Measurements from ENCODE around the gene PSD4.

Gene PSD4

DNA sequence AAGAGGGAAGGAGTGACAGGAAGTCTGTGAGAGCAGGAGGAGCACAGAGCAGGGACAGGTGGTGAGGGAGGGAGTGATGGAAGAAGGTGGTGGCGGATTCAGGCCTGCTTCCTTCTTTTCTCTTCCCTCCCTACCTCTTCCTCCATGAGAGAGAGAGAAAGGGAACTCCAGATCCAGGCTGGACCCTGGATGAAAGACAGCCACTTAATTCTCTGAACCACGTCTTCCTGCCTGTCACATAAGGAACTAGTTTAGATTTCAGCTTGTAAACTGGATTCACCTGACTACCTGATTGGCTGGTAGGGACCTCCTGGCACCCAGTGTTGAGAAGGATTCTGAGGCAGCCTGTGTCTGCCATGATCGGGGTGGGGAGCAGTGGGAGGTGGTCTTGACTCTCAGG, 56.0 kb downstream of the PSD4 start:
- no peak overlapping the region for H3K4me3 ChIP-seq (ENCODE audit: insufficient read depth in 1 of 2, low read depth in 1 of 2, low read length in 2 of 2)
- DNase-seq, result no peak
- H3K9ac ChIP-seq (ENCODE audit: low read length), result no peak overlapping the region
- H3K14ac ChIP-seq (ENCODE audit: low read length in 2 of 2), result no peak overlapping the region
- H3K4ac ChIP-seq (ENCODE audit: low read depth in 1 of 2, low read length in 2 of 2), result no peak overlapping the region
- H2BK12ac ChIP-seq (ENCODE audit: low read length in 2 of 2), result no peak overlapping the region
- H2AFZ ChIP-seq (ENCODE audit: low read depth, low read length), result no peak overlapping the region
- peak overlapping the region; percentile 17 for H3K27ac ChIP-seq (ENCODE audit: low read length, poor library complexity, severe bottlenecking)
- no peak overlapping the region for H2BK120ac ChIP-seq (ENCODE audit: low read depth, low read length)
- peaks cover 32% of the 10 kb centered on the region for H3K4me1 ChIP-seq (ENCODE audit: control insufficient read depth, insufficient read depth, low read depth, low read length)
- H3K18ac ChIP-seq (ENCODE audit: low read depth in 1 of 2, low read length in 2 of 2), result no peak overlapping the region
- no peak overlapping the region for H4K8ac ChIP-seq (ENCODE audit: low read length)
- H2AK5ac ChIP-seq (ENCODE audit: low read length, severe bottlenecking), result peak overlapping the region; percentile 16
- H3K23ac ChIP-seq (ENCODE audit: low read length in 2 of 2), result no peak overlapping the region
- H3K9me3 ChIP-seq (ENCODE audit: control insufficient read depth, low read length), result no peaks in the 10 kb centered on the region
- no peak overlapping the region for H2BK5ac ChIP-seq (ENCODE audit: low read depth, low read length, poor library complexity, severe bottlenecking)
- no peak overlapping the region for H3K4me2 ChIP-seq (ENCODE audit: low read length, poor library complexity, severe bottlenecking)
- WGBS, result 86% methylated on average over 2 of the region's 3 CpGs
- peaks cover 1% of the 10 kb centered on the region for H3K79me1 ChIP-seq (replicated peaks; ENCODE audit: low read length, poor library complexity, severe bottlenecking)
- no peak overlapping the region for H2BK15ac ChIP-seq (ENCODE audit: low read depth, poor library complexity, severe bottlenecking)
- H3K27me3 ChIP-seq (ENCODE audit: control insufficient read depth in 1 of 2, insufficient read depth in 1 of 2, low read length in 2 of 2), result no peaks in the 10 kb centered on the region
- H3K36me3 ChIP-seq (ENCODE audit: control insufficient read depth in 1 of 2, insufficient read depth in 2 of 2, low read depth in 1 of 2, low read length in 2 of 2), result peaks cover 7 to 39% of the 10 kb centered on the region in 2 experiments
- no peak overlapping the region for H4K91ac ChIP-seq (ENCODE audit: low read length)

DNA sequence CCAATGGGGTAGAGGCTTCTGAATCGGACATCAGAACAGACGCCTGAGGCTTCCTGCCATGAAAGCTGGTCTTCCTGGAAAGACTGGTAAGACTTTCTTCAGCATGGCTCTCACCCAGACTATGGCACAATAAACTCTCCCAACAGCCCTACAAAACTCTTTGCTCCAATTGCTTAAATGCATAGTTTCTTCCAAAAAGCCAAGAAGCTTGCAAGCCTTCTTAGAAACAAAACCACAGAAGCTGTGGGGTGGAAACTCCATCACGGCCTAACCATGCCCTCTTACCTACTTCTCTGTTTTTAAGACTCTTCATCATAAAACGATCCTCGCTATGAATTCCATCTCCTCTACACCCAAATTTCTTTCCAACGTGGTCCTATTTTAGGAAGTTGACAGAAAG, 56.8 kb downstream of the PSD4 start:
- peaks cover 32% of the 10 kb centered on the region for H3K4me1 ChIP-seq (ENCODE audit: control insufficient read depth, insufficient read depth, low read depth, low read length)
- no peaks in the 10 kb centered on the region for H3K9me3 ChIP-seq (ENCODE audit: control insufficient read depth, low read length)
- H3K36me3 ChIP-seq (ENCODE audit: control insufficient read depth in 1 of 2, insufficient read depth in 2 of 2, low read depth in 1 of 2, low read length in 2 of 2), result peaks cover 7 to 46% of the 10 kb centered on the region in 2 experiments
- no peak overlapping the region for H3K14ac ChIP-seq (ENCODE audit: low read length in 2 of 2)
- H3K4me3 ChIP-seq (ENCODE audit: insufficient read depth in 1 of 2, low read depth in 1 of 2, low read length in 2 of 2), result no peak overlapping the region
- H2BK120ac ChIP-seq (ENCODE audit: low read depth, low read length), result no peak overlapping the region
- H3K4me2 ChIP-seq (ENCODE audit: low read length, poor library complexity, severe bottlenecking), result no peak overlapping the region
- no peak overlapping the region for H3K9ac ChIP-seq (ENCODE audit: low read length)
- no peak overlapping the region for H2AFZ ChIP-seq (ENCODE audit: low read depth, low read length)
- no peak overlapping the region for H3K4ac ChIP-seq (ENCODE audit: low read depth in 1 of 2, low read length in 2 of 2)
- H2BK15ac ChIP-seq (ENCODE audit: low read depth, poor library complexity, severe bottlenecking), result no peak overlapping the region
- peaks cover 1% of the 10 kb centered on the region for H3K79me1 ChIP-seq (replicated peaks; ENCODE audit: low read length, poor library complexity, severe bottlenecking)
- H4K91ac ChIP-seq (ENCODE audit: low read length), result no peak overlapping the region
- no peak overlapping the region for H4K8ac ChIP-seq (ENCODE audit: low read length)
- peak overlapping the region; percentile 72 for H2AK5ac ChIP-seq (ENCODE audit: low read length, severe bottlenecking)
- H2BK12ac ChIP-seq (ENCODE audit: low read length in 2 of 2), result no peak overlapping the region
- WGBS, result 94% methylated on average over 6 of the region's 6 CpGs
- no peaks in the 10 kb centered on the region for H3K27me3 ChIP-seq (ENCODE audit: control insufficient read depth in 1 of 2, insufficient read depth in 1 of 2, low read length in 2 of 2)
- DNase-seq, result no peak
- H3K18ac ChIP-seq (ENCODE audit: low read depth in 1 of 2, low read length in 2 of 2), result no peak overlapping the region
- H3K23ac ChIP-seq (ENCODE audit: low read length in 2 of 2), result no peak overlapping the region
- peak overlapping the region; percentile 9 for H3K27ac ChIP-seq (ENCODE audit: low read length, poor library complexity, severe bottlenecking)
- H2BK5ac ChIP-seq (ENCODE audit: low read depth, low read length, poor library complexity, severe bottlenecking), result no peak overlapping the region

DNA sequence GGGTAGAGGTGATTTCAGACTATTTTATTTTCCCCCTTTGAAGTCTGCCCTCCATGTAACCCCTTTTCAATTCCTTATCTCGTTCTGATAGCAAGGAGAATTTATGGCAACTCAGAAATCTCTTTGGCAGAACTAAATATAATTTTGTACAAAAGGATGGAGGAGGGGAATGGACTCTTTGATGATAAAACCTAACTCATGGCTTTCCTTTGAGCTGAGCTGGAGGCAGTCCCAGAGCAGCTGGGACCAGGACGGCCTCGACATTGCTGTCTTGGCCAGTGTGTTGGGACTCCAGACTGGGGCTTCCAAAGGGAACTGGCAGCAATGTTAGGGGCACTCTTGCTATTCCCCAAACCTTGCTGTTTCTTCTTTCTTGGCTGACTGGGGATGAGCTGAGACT, 57.3 kb downstream of the PSD4 start:
- no peak overlapping the region for H4K91ac ChIP-seq (ENCODE audit: low read length)
- no peak overlapping the region for H2BK12ac ChIP-seq (ENCODE audit: low read length in 2 of 2)
- no peak overlapping the region for H3K4me3 ChIP-seq (ENCODE audit: insufficient read depth in 1 of 2, low read depth in 1 of 2, low read length in 2 of 2)
- H2BK5ac ChIP-seq (ENCODE audit: low read depth, low read length, poor library complexity, severe bottlenecking), result no peak overlapping the region
- no peak overlapping the region for H3K4me2 ChIP-seq (ENCODE audit: low read length, poor library complexity, severe bottlenecking)
- no peak overlapping the region for H3K14ac ChIP-seq (ENCODE audit: low read length in 2 of 2)
- no peak overlapping the region for H4K8ac ChIP-seq (ENCODE audit: low read length)
- H3K4ac ChIP-seq (ENCODE audit: low read depth in 1 of 2, low read length in 2 of 2), result no peak overlapping the region
- peaks cover 7 to 48% of the 10 kb centered on the region in 2 experiments for H3K36me3 ChIP-seq (ENCODE audit: control insufficient read depth in 1 of 2, insufficient read depth in 2 of 2, low read depth in 1 of 2, low read length in 2 of 2)
- peak overlapping the region; percentile 36 for H2AK5ac ChIP-seq (ENCODE audit: low read length, severe bottlenecking)
- no peak overlapping the region for H2AFZ ChIP-seq (ENCODE audit: low read depth, low read length)
- H3K4me1 ChIP-seq (ENCODE audit: control insufficient read depth, insufficient read depth, low read depth, low read length), result peaks cover 30% of the 10 kb centered on the region
- H3K27ac ChIP-seq (ENCODE audit: low read length, poor library complexity, severe bottlenecking), result peak overlapping the region; percentile 1
- no peaks in the 10 kb centered on the region for H3K27me3 ChIP-seq (ENCODE audit: control insufficient read depth in 1 of 2, insufficient read depth in 1 of 2, low read length in 2 of 2)
- H3K79me1 ChIP-seq (replicated peaks; ENCODE audit: low read length, poor library complexity, severe bottlenecking), result peaks cover 1% of the 10 kb centered on the region
- 93% methylated on average over 2 of the region's 3 CpGs for WGBS
- H2BK15ac ChIP-seq (ENCODE audit: low read depth, poor library complexity, severe bottlenecking), result no peak overlapping the region
- no peak for DNase-seq
- no peak overlapping the region for H3K18ac ChIP-seq (ENCODE audit: low read depth in 1 of 2, low read length in 2 of 2)
- H3K9ac ChIP-seq (ENCODE audit: low read length), result no peak overlapping the region
- no peaks in the 10 kb centered on the region for H3K9me3 ChIP-seq (ENCODE audit: control insufficient read depth, low read length)
- no peak overlapping the region for H2BK120ac ChIP-seq (ENCODE audit: low read depth, low read length)
- no peak overlapping the region for H3K23ac ChIP-seq (ENCODE audit: low read length in 2 of 2)

DNA sequence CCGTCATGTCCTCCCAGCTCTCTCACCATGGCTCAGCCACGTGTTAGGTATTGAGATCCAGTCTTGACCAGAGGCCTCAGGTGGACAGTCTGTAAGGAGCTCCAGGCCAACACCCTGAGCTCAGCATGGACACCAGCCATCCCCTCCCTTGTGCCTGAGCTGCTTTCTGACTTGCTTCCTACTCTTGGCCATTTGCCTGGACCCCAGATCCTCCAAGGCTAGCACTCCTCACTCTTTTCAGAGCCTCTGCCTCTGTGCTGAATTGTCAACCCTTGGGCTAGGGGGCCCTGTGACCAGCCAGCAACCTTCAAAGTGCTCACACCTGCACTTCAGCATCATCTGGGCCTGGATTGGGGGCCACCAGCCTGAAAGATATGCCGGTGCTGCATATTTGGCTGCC, 58.4 kb downstream of the PSD4 start:
- no peak for DNase-seq
- H3K27ac ChIP-seq (ENCODE audit: low read length, poor library complexity, severe bottlenecking), result no peak overlapping the region

More for the DNA sequence above, 58.4 kb downstream of the PSD4 start:
- Histone ChIP-seq H3K36me3 (ENCODE audit: control insufficient read depth in 1 of 2, insufficient read depth in 2 of 2, low read depth in 1 of 2, low read length in 2 of 2) (peaks cover 8 to 51% of the 10 kb centered on the region in 2 experiments), H2AFZ (ENCODE audit: low read depth, low read length) (no peak overlapping the region), H3K79me1 (replicated peaks; ENCODE audit: low read length, poor library complexity, severe bottlenecking) (peaks cover 1% of the 10 kb centered on the region), H3K23ac (ENCODE audit: low read length in 2 of 2) (no peak overlapping the region), H3K9me3 (ENCODE audit: control insufficient read depth, low read length) (no peaks in the 10 kb centered on the region), H2BK12ac (ENCODE audit: low read length in 2 of 2) (no peak overlapping the region), H4K8ac (ENCODE audit: low read length) (no peak overlapping the region), H2AK5ac (ENCODE audit: low read length, severe bottlenecking) (peak overlapping the region; percentile 21), H3K9ac (ENCODE audit: low read length) (no peak overlapping the region), H3K4ac (ENCODE audit: low read depth in 1 of 2, low read length in 2 of 2) (no peak overlapping the region), H2BK120ac (ENCODE audit: low read depth, low read length) (no peak overlapping the region), H3K4me3 (ENCODE audit: insufficient read depth in 1 of 2, low read depth in 1 of 2, low read length in 2 of 2) (no peak overlapping the region), H2BK5ac (ENCODE audit: low read depth, low read length, poor library complexity, severe bottlenecking) (no peak overlapping the region), H3K4me1 (ENCODE audit: control insufficient read depth, insufficient read depth, low read depth, low read length) (peaks cover 25% of the 10 kb centered on the region), H3K18ac (ENCODE audit: low read depth in 1 of 2, low read length in 2 of 2) (no peak overlapping the region), H3K27me3 (ENCODE audit: control insufficient read depth in 1 of 2, insufficient read depth in 1 of 2, low read length in 2 of 2) (no peaks in the 10 kb centered on the region), H3K4me2 (ENCODE audit: low read length, poor library complexity, severe bottlenecking) (no peak overlapping the region), H3K14ac (ENCODE audit: low read length in 2 of 2) (no peak overlapping the region), H2BK15ac (ENCODE audit: low read depth, poor library complexity, severe bottlenecking) (no peak overlapping the region), H4K91ac (ENCODE audit: low read length) (no peak overlapping the region)
- 98% methylated on average over 3 of the region's 3 CpGs for WGBS

Measured in mesenchymal stem cell (in vitro differentiated cells and primary cell).